Muscle layer of colon (tissue), 2 donors: Measurements from ENCODE around the gene ZBTB20.

Experiments used
- H3K27ac ChIP-seq: one replicate; pipeline ENCODE4 v1.7.0; 2013; ENCODE audit warnings: low read depth, mild to moderate bottlenecking, low read length, moderate library complexity
- H3K27me3 ChIP-seq, 2 donors: one replicate each; pipeline ENCODE4 v1.7.0; 2013; ENCODE audit warnings: low read length in 2 of 2, mild to moderate bottlenecking in 2 of 2; ENCODE audit not compliant: insufficient read depth in 2 of 2, control insufficient read depth in 1 of 2
- H3K36me3 ChIP-seq: one replicate; pipeline ENCODE4 v1.7.0; 2013; ENCODE audit warnings: mild to moderate bottlenecking, low read length; ENCODE audit not compliant: insufficient read depth
- H3K4me1 ChIP-seq: one replicate; pipeline ENCODE4 v1.7.0; 2013; ENCODE audit warnings: mild to moderate bottlenecking, low read length; ENCODE audit not compliant: insufficient read depth
- H3K4me3 ChIP-seq, 2 donors: one replicate each; pipeline ENCODE4 v1.7.0; 2013; ENCODE audit warnings: low read length in 2 of 2, low read depth in 1 of 2, mild to moderate bottlenecking in 1 of 2, moderate library complexity in 1 of 2
- H3K9ac ChIP-seq: one replicate; pipeline ENCODE4 v1.7.0; 2013; ENCODE audit warnings: low read length
- H3K9me3 ChIP-seq: one replicate; pipeline ENCODE4 v1.7.0; 2013; ENCODE audit warnings: mild to moderate bottlenecking, low read length
- donor health status: abdominal sarcoma.
- donor health status: Adenocarcinoma of cecum.

ZBTB20 gene

GRCh38 chr3:114572364-114573062, 574.6 kb downstream of the ZBTB20 start:
- Histone ChIP-seq H3K4me3 (no peak overlapping the region), H3K27me3 (no peaks in the 10 kb centered on the region), H3K36me3 (no peaks in the 10 kb centered on the region), H3K9ac (no peak overlapping the region), H3K4me1 (peaks cover 6% of the 10 kb centered on the region), H3K9me3 (no peaks in the 10 kb centered on the region), H3K27ac (no peak overlapping the region)

DNA sequence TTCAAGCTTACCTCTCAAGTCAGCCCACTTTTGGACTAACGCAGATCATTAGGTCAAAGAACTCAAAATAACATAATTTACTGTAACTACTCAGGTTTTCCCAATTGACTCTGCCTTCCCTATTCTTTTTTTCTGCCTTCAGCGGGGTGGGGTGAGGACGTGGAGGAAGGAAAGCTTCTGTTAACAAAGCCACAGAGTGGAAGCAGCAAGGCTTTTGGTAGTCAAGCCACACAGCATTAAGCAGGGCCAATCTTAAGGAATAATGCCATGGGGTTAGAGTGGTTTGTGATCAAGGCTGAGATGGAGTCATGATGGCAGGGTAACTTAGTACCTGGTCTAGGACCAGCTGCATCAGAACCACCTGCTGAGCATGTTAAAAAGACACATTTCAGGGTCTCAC, 575.7 kb downstream of the ZBTB20 start:
- Histone ChIP-seq H3K9me3 (no peaks in the 10 kb centered on the region), H3K4me3 (no peak overlapping the region), H3K36me3 (no peaks in the 10 kb centered on the region), H3K27me3 (no peaks in the 10 kb centered on the region), H3K27ac (no peak overlapping the region), H3K4me1 (peaks cover 7% of the 10 kb centered on the region), H3K9ac (no peak overlapping the region)

- peaks cover 7% of the 10 kb centered on the region for H3K4me1 ChIP-seq
- no peak overlapping the region for H3K9ac ChIP-seq
- H3K9me3 ChIP-seq = no peaks in the 10 kb centered on the region
- no peaks in the 10 kb centered on the region for H3K27me3 ChIP-seq
- no peaks in the 10 kb centered on the region for H3K36me3 ChIP-seq
- no peak overlapping the region for H3K4me3 ChIP-seq
- H3K27ac ChIP-seq = no peak overlapping the region
Measured at GRCh38 chr3:114569186-114569585, 577.9 kb downstream of the ZBTB20 start.

DNA sequence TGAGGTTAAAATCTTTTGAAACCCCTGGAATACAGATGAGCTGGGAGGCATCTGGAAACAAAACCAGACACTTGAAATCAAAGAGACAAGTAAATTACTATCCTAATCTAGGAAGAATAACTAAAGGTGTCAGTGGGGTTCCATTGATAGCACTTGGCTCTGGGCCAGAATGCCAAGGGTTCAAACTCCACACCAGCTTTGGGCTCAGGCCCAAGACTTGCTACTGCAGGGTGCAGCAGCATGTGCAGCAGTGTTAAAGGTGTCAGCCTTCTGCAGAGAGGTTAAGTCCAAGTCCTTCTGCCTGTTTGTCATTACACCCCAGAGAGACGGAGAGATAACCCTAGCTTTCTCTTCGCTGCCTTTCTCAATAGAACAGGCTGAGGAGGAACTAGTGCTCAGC, 579.3 kb downstream of the ZBTB20 start:
- no peaks in the 10 kb centered on the region for H3K27me3 ChIP-seq
- H3K27ac ChIP-seq = no peak overlapping the region
- H3K9me3 ChIP-seq = no peaks in the 10 kb centered on the region
- H3K4me1 ChIP-seq = peaks cover 7% of the 10 kb centered on the region
- no peak overlapping the region for H3K9ac ChIP-seq
- no peak overlapping the region for H3K4me3 ChIP-seq
- H3K36me3 ChIP-seq = no peaks in the 10 kb centered on the region

DNA sequence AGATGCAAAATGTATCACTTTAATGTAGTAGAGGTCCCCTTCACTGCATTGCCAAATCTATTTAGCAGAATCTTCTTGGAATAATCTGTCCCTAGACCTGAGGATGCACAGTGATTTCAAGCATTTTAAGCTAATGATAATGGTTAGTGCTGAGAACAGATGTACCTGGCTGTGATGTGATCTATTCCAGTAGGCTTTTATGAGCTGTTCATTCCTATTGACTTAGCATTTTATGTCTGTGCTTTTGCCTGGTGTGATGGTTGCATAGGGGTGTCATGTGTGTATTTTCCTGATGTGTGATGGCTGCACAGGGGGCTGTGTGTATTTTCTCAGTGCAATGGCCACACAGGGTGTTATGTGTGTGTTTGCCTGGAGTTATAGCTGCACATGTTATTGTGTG, 580.3 kb downstream of the ZBTB20 start:
- H3K4me3 ChIP-seq = no peak overlapping the region

DNA sequence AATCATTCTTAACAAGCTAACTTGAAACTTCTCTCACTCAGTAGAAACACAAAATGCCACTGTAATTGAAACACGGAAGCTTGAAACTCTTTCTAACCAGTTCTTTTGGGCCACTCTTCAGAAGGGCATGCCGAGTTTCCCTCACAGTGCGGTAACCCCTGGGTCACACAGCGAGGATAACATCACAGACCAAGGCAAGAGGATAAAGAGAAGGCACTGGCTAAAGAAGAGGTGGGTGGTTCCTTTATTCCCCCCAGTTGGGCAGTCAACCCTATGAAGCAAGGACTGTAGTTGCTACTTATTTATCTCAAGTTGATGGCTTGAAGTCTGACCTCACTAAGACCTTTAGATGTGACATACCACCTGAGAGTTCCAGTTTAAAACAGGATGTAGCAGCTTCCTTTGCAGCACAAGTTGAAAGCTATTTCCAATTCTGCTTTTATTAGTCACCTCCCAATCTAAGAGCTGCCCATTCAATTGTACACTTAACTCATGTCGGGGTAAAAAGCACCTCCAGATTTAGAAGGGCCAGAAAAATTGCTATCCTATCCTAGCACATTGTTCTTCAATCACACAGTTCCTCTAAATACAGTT, 580.8 kb downstream of the ZBTB20 start:
- H3K4me3 ChIP-seq = no peak overlapping the region
- H3K9ac ChIP-seq = no peak overlapping the region
- peaks cover 7% of the 10 kb centered on the region for H3K4me1 ChIP-seq
- H3K27ac ChIP-seq = no peak overlapping the region
- no peaks in the 10 kb centered on the region for H3K27me3 ChIP-seq
- no peaks in the 10 kb centered on the region for H3K9me3 ChIP-seq
- H3K36me3 ChIP-seq = no peaks in the 10 kb centered on the region

More for the DNA sequence above, 580.3 kb downstream of the ZBTB20 start:
- no peaks in the 10 kb centered on the region for H3K36me3 ChIP-seq
- H3K27me3 ChIP-seq = no peaks in the 10 kb centered on the region
- no peaks in the 10 kb centered on the region for H3K9me3 ChIP-seq
- H3K9ac ChIP-seq = no peak overlapping the region
- H3K4me1 ChIP-seq = peaks cover 7% of the 10 kb centered on the region
- no peak overlapping the region for H3K27ac ChIP-seq

- H3K9me3 ChIP-seq = no peaks in the 10 kb centered on the region
- H3K27me3 ChIP-seq = no peaks in the 10 kb centered on the region
- no peaks in the 10 kb centered on the region for H3K36me3 ChIP-seq
- H3K4me1 ChIP-seq = peaks cover 7% of the 10 kb centered on the region
- H3K27ac ChIP-seq = no peak overlapping the region
- no peak overlapping the region for H3K4me3 ChIP-seq
- no peak overlapping the region for H3K9ac ChIP-seq
Measured at GRCh38 chr3:114565216-114565615, 581.9 kb downstream of the ZBTB20 start.

GRCh38 chr3:114563720-114564119, 583.4 kb downstream of the ZBTB20 start:
- Histone ChIP-seq H3K27me3 (no peaks in the 10 kb centered on the region), H3K9ac (no peak overlapping the region), H3K9me3 (no peaks in the 10 kb centered on the region), H3K4me1 (peaks cover 7% of the 10 kb centered on the region), H3K36me3 (no peaks in the 10 kb centered on the region), H3K4me3 (no peak overlapping the region), H3K27ac (no peak overlapping the region)

DNA sequence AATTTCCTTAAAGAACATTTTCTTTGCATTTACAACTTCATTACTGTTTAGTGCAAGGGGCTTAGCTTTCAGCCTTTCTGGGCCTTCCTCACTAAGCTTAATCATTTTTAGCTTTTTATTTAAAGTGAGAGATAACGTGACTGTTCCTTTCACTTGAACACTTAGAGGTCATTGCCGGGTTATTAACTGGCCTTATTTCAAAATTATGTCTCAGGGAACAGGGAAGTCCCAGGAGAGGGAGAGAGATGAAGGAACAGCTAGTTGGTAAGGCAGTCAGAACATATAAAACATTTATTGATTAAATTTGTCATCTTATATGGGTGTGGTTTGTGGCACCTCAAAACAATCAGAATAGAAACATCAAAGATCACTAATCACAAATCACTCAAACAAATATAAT, 584.5 kb downstream of the ZBTB20 start:
- H3K9ac ChIP-seq = no peak overlapping the region

GRCh38 chr3:114558271-114558670, 588.8 kb downstream of the ZBTB20 start:
- Histone ChIP-seq H3K27me3 (no peaks in the 10 kb centered on the region), H3K27ac (no peak overlapping the region), H3K9ac (no peak overlapping the region), H3K4me1 (no peaks in the 10 kb centered on the region), H3K36me3 (no peaks in the 10 kb centered on the region), H3K9me3 (no peaks in the 10 kb centered on the region), H3K4me3 (no peak overlapping the region)

More for the DNA sequence above, 584.5 kb downstream of the ZBTB20 start:
- Histone ChIP-seq H3K27me3 (no peaks in the 10 kb centered on the region), H3K4me3 (no peak overlapping the region), H3K4me1 (peaks cover under 1% of the 10 kb centered on the region), H3K36me3 (no peaks in the 10 kb centered on the region), H3K27ac (no peak overlapping the region), H3K9me3 (no peaks in the 10 kb centered on the region)

DNA sequence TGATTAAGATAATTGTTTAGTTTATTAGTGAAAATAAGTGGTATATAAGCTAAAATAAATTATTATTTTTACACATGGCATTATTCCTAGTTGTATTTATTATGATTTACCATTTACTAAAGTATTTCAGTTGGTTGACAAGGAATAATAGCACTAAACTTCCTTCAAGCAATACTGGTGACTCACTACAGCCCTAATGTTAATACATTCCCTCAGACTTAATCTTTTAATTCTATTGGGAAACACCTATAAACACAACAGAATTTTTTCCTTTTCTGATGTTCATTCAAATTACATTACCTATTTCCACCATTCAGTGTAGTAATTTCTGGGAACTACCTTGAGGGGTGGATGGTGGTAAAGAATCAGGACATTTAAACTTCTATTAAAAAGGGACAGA, 589.3 kb downstream of the ZBTB20 start:
- Histone ChIP-seq H3K4me3 (no peak overlapping the region), H3K4me1 (no peaks in the 10 kb centered on the region), H3K27me3 (no peaks in the 10 kb centered on the region), H3K36me3 (no peaks in the 10 kb centered on the region), H3K9me3 (no peaks in the 10 kb centered on the region), H3K9ac (no peak overlapping the region), H3K27ac (no peak overlapping the region)

DNA sequence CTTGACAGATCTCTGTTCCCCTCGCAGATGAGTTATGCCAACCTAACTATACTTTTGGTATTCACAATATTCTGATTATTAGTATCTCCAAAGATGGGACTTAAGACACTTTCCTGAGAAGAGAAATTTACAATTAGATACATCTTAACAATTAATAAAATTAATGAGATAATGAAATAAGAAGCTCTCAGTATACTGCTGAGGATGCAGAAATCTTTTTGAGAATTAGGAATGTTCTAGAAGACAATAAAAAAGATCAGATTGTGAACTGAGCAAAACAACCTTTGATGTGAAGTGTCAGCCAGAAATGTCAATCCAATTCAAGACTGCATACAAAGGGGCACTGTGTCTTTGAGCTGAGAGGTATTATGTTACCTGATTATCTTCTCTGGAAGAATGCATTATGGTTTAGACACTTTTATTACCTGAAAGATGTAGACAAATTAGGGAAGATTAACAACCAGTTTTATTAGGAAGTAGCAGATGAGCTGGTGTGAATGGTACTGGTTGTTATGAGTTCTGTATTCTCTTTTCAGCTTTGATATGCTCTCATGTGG, 590.4 kb downstream of the ZBTB20 start:
- no peaks in the 10 kb centered on the region for H3K9me3 ChIP-seq
- H3K27me3 ChIP-seq = no peaks in the 10 kb centered on the region
- no peaks in the 10 kb centered on the region for H3K36me3 ChIP-seq
- no peaks in the 10 kb centered on the region for H3K4me1 ChIP-seq
- no peak overlapping the region for H3K9ac ChIP-seq
- no peak overlapping the region for H3K27ac ChIP-seq
- H3K4me3 ChIP-seq = no peak overlapping the region
